Measurements from ENCODE around the gene IGFBP2. TPM values are rescaled to one million over a fixed set of nuclear protein-coding genes. Genes with fewer than 3 reads are reported as not detected.

The IGFBP2 gene
- total and polyA plus RNA-seq, 2 of the 13 experiments (the other 11 are each of a cell fraction or from before 2014, with no cell fraction given), result 2.0 to 5.8 TPM

- TF ChIP-seq ZNF121 (CRISPR knock-in tag; IDR thresholded peaks at IDR 0.05), result no peak
- TF ChIP-seq MYC (CRISPR knock-in tag; IDR thresholded peaks at IDR 0.05; ENCODE audit: borderline replicate concordance), result no peak
- no peak for TF ChIP-seq ZNF460 (CRISPR knock-in tag; IDR thresholded peaks at IDR 0.05; ENCODE audit: borderline replicate concordance)
- TF ChIP-seq NR2F6 (IDR thresholded peaks at IDR 0.05), result no peak
- TF ChIP-seq NR2F6 (CRISPR knock-in tag; IDR thresholded peaks at IDR 0.05), result peak; percentile 58
- TF ChIP-seq, protein P1, sequence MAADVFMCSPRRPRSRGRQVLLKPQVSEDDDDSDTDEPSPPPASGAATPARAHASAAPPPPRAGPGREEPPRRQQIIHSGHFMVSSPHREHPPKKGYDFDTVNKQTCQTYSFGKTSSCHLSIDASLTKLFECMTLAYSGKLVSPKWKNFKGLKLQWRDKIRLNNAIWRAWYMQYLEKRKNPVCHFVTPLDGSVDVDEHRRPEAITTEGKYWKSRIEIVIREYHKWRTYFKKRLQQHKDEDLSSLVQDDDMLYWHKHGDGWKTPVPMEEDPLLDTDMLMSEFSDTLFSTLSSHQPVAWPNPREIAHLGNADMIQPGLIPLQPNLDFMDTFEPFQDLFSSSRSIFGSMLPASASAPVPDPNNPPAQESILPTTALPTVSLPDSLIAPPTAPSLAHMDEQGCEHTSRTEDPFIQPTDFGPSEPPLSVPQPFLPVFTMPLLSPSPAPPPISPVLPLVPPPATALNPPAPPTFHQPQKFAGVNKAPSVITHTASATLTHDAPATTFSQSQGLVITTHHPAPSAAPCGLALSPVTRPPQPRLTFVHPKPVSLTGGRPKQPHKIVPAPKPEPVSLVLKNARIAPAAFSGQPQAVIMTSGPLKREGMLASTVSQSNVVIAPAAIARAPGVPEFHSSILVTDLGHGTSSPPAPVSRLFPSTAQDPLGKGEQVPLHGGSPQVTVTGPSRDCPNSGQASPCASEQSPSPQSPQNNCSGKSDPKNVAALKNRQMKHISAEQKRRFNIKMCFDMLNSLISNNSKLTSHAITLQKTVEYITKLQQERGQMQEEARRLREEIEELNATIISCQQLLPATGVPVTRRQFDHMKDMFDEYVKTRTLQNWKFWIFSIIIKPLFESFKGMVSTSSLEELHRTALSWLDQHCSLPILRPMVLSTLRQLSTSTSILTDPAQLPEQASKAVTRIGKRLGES (CRISPR knock-in tag; IDR thresholded peaks at IDR 0.05; ENCODE audit: borderline replicate concordance), result no peak
- no peak for TF ChIP-seq ZNF569 (CRISPR knock-in tag; IDR thresholded peaks at IDR 0.05; ENCODE audit: borderline replicate concordance)
- no peak for TF ChIP-seq MLLT10 (CRISPR knock-in tag; IDR thresholded peaks at IDR 0.05)
- TF ChIP-seq LCORL (IDR thresholded peaks at IDR 0.05), result no peak
- peak; percentile 90 for TF ChIP-seq LCORL (CRISPR knock-in tag; IDR thresholded peaks at IDR 0.05)
- TF ChIP-seq, protein P2, sequence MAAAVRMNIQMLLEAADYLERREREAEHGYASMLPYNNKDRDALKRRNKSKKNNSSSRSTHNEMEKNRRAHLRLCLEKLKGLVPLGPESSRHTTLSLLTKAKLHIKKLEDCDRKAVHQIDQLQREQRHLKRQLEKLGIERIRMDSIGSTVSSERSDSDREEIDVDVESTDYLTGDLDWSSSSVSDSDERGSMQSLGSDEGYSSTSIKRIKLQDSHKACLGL (CRISPR knock-in tag; IDR thresholded peaks at IDR 0.05), result no peak
- no peak for TF ChIP-seq ZNF280D (CRISPR knock-in tag; IDR thresholded peaks at IDR 0.05)
- TF ChIP-seq RFX5 (IDR thresholded peaks at IDR 0.05; ENCODE audit: low read depth, low read length), result no peak
- no peak for TF ChIP-seq ZBTB14 (CRISPR knock-in tag; IDR thresholded peaks at IDR 0.05)
- no peak for TF ChIP-seq ZMAT3 (CRISPR knock-in tag; conservative IDR thresholded peaks at IDR 0.05)
- TF ChIP-seq RAD51 (IDR thresholded peaks at IDR 0.05; ENCODE audit: borderline replicate concordance), result no peak
- TF ChIP-seq ZNF724P (CRISPR knock-in tag; IDR thresholded peaks at IDR 0.05; ENCODE audit: borderline replicate concordance), result peak; percentile 41; the same call in 1 of the 2 replicates
- TF ChIP-seq RBFOX2 (IDR thresholded peaks at IDR 0.05; ENCODE audit: low read depth, low read length), result no peak
- no peak for TF ChIP-seq MEIS1 (CRISPR knock-in tag; IDR thresholded peaks at IDR 0.05; ENCODE audit: borderline replicate concordance)
- no peak for TF ChIP-seq TOE1 (CRISPR knock-in tag; IDR thresholded peaks at IDR 0.05)
- TF ChIP-seq GMEB1 (CRISPR knock-in tag; IDR thresholded peaks at IDR 0.05; ENCODE audit: borderline replicate concordance), result no peak; the same call in 1 of the 2 replicates
- TF ChIP-seq RFX1 (IDR thresholded peaks at IDR 0.05), result no peak
Measured at GRCh38 chr2:216615298-216616082, 17.7 kb upstream of the IGFBP2 start (continued).
